Retina (tissue), 1 donor: Measurements from ENCODE around the gene PTPN18.
"Not testable (repeated sequence)": the region's sequence is repeated elsewhere in the genome, so short reads cannot be mapped to it uniquely, and the experiment has no call there.

ENCODE experiments used
- DNase-seq: peaks from one replicate; pipeline ENCODE4 v3.0.0-alpha.2; 2016

The PTPN18 gene

GRCh38 chr2:130385709-130386108 is 29.9 kb downstream of the PTPN18 start:
- DNase-seq: no peak

- no peak for DNase-seq
Measured at GRCh38 chr2:130387071-130387400, 31.2 kb downstream of the PTPN18 start.

DNA sequence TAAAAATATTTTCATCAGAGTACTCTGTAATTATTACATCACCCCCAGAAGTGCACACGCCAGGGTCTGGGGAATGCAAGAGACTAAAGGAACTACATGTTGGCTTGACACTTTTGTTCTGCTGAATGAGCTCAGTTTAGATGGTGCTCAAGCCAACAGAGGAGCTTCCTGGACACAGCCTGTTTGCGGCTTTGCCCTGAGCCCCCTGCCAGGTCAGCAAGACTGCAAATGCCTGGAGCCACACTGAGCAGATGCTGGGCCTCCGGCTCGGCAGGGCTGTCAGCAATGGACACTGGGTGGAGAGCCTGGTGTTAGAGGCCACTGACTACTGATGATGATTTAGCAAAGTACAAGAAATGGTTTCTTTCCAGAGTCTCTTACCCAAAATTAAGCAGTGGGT is 31.9 kb downstream of the PTPN18 start:
- DNase-seq: peak; percentile 23

DNA sequence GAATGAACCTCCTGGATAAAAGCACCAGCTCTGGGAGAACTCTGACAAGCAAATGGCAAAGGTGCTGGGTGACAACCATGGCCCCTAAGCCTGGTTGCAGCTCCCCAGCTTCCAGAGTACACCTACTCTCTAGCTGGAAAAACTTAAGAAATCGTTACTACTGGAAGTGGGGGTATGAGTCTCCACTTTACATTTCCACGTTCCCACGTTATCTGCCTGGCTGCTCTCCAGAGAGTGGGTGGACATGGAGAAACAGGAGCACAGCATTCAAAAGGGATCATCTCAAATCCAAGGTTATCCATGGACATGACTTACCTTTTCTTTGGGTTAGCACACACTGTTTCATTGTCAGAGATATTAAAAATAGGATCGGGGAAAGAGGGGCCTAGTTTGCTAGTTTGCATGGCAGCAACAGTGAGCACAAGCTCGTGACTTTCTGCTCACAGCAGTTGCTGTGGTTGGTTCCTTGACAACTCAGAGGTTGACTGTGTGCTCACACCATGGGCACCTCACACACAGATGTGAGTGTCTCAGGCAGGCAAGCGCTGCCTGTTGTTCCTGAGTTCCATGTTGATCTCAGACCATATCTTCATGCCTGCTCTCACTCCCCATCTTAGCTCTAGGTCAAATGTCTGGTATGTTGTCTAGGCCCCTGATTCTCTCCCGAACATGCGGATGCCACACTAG is 32.5 kb downstream of the PTPN18 start:
- DNase-seq: no peak

DNA sequence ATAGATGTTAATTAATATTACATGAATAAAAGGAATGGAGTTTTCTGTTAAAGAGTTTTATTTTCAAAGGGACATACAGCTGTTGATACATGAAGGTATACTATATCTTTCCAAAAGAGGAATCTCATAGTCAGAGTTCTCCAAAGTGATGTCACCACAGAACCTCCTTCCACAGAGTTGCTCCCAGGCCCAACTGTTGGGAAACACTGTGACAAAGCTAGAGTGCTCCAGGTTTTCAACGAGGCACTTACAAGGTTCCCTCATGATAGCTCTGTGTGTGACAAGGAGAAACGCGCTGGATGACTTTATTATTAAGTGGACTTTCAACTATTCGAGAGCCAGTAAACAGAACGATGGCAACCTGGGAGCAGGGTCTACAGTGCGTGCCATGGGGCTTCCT is 33.5 kb downstream of the PTPN18 start:
- no peak for DNase-seq

GRCh38 chr2:130389783-130390182 is 33.9 kb downstream of the PTPN18 start:
- no peak for DNase-seq

DNA sequence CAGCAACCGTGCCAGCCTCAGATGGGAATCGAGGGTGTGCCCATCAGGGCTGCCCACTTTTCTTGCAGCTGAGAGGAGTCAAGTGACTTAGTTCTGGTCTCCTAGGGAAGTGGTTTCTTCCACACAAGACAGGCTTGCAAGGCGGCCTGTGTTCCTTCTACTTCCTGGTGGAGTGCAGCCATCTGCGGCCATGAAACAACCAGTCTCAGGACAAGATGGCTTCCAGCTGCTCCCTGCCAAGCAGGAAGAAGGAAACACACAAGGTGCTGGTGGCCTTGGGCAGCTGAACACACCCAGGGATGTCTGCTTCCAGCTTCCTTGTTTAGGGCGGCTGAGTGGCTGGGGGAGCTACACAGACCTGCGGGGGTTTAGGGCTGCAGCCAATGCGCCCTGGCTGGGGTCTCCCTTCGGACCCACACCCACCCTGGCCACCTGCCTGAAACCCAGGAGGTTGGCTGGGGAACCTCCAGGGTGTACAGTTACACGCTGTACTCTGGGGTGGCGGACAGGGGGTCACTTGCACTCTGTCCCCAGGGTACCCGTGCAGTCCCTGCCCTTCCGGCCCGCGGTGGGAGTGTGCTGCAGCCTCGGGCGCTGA is 34.7 kb downstream of the PTPN18 start:
- DNase-seq: no peak

DNA sequence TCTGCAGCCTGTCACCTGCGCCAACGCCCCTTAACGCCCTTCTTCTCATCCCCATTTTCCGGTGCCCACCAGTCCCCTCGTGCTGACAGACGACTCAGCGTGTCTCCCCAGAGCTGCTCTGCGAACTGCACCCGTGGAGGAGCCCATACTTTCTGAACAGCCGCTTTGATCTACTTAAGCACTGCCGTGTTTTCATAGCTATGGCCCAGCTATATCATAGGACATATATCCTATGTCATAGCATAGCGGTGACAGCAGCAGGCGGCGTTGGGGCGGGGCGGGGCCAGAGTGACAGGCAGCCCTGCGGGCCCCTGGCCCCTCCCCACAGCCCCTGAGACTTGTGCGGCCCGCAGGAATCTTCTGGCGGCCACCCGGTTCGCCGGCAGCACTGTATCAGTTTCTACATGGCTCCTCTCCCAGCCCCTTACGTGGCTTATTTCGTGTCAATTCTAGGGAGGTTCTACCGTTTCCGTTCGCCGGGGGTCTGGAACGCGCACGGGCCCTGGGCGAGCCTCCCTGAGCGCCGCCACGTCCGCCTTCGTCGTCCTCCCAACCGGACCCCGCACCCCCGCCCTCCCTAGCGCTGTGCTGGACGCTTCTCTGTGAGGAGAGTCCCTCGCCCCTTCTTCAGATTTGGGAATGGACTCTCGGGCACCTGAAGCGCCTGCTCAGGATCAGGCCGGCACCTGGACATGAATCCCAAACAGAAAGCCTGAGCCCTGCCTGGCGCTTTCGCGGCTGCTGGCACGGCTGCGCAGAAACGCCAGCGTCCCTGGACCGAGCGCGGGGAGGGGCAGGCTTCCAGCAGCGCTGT is 35.4 kb downstream of the PTPN18 start:
- peak; percentile 92 for DNase-seq

GRCh38 chr2:130391872-130392670 is 36.2 kb downstream of the PTPN18 start:
- DNase-seq: no peak

DNA sequence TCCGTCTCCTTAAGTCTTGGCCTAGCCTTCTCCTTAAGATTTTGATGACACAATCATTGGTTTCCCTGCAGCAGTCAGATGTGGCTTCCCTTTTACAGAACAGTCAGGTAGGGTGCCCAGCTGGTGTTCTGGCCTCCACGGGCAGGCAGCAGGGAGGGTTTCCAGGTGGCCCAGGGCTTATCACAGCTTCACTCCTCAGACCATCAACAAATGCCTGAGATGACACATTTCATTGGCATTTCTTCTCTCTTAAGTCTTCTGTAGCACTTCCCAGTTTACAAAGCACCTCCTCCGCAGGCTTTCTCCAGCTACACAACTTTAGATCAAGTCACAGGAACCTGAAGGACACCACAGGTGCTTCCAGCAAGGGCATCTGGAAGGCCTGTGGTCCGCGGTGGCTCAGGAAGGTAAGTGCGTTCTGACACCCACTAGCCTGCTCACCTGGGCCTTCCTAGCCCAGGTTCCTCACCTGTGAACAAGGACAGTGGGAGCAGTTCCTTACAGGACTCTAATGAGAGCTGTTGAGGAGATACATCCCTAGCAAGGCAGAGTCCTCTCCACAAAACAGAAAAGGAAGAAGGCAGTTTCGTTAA is 37.6 kb downstream of the PTPN18 start:
- no peak for DNase-seq

- DNase-seq: not testable (repeated sequence)
Measured at GRCh38 chr2:130406280-130406679, 50.4 kb downstream of the PTPN18 start.

- DNase-seq: not testable (repeated sequence)
Measured at GRCh38 chr2:130416693-130417092, 60.8 kb downstream of the PTPN18 start.

- not testable (repeated sequence) for DNase-seq
Measured at GRCh38 chr2:130418845-130419244, 63.0 kb downstream of the PTPN18 start.
